HEK293 (cell line): ENCODE data around the gene KIRREL3.

Source experiments
- CTCF ChIP-seq: fragments of 450-650 bp; formaldehyde crosslinking; IDR thresholded peaks from 2 replicates; pipeline ENCODE4 v1.5.1; 2016; ENCODE audit warnings: missing biosample characterization, missing genetic modification characterization
- WT1 ChIP-seq: fragments of 450-650 bp; formaldehyde crosslinking; IDR thresholded peaks from 2 replicates; pipeline ENCODE4 v1.5.1; 2016; ENCODE audit warnings: missing biosample characterization, missing genetic modification characterization
- YY1 ChIP-seq: fragments of 450-650 bp; formaldehyde crosslinking; IDR thresholded peaks from 2 replicates; pipeline ENCODE4 v1.5.1; 2018; ENCODE audit warnings: missing biosample characterization, missing genetic modification characterization
- ZBTB17 ChIP-seq: fragments of 450-650 bp; formaldehyde crosslinking; IDR thresholded peaks from 2 replicates; pipeline ENCODE4 v1.5.1; 2016; ENCODE audit warnings: missing biosample characterization, missing genetic modification characterization
- ZNF426 ChIP-seq: fragments of 450-650 bp; formaldehyde crosslinking; IDR thresholded peaks from 2 replicates; pipeline ENCODE4 v1.5.1; 2017; ENCODE audit warnings: missing biosample characterization, missing genetic modification characterization, mild to moderate bottlenecking, inconsistent platforms, moderate library complexity
- TF ChIP-seq, protein P1 (sequence below): fragments of 450-650 bp; formaldehyde crosslinking; IDR thresholded peaks from 2 replicates; pipeline ENCODE4 v1.5.1; 2016; ENCODE audit warnings: missing biosample characterization, missing genetic modification characterization, low read depth

DNA sequence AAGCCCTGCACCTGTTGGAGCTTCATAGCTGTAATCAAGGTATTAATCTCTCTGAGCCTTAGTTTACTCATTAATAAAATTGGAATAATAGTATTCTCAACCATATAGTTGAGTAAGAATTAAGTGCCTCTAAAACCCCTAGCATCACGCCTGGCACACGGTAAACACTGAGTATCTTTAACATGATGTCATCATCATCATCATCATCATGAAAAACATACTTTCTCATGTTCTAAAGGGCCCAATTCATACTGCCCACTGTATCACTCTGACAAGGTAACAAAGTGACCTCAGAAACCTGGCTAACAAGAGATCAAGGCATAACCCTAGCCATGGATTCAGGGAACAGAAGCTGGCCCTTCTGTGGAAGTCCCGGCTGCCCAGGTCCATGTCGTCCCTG is 58.4 kb downstream of the KIRREL3 start:
- TF ChIP-seq CTCF (tag by site-specific recombination) (no peak), ZBTB17 (tag by site-specific recombination) (no peak), WT1 (no peak), YY1 (tag by site-specific recombination) (no peak), ZNF426 (tag by site-specific recombination) (no peak)
- TF ChIP-seq, protein P1, sequence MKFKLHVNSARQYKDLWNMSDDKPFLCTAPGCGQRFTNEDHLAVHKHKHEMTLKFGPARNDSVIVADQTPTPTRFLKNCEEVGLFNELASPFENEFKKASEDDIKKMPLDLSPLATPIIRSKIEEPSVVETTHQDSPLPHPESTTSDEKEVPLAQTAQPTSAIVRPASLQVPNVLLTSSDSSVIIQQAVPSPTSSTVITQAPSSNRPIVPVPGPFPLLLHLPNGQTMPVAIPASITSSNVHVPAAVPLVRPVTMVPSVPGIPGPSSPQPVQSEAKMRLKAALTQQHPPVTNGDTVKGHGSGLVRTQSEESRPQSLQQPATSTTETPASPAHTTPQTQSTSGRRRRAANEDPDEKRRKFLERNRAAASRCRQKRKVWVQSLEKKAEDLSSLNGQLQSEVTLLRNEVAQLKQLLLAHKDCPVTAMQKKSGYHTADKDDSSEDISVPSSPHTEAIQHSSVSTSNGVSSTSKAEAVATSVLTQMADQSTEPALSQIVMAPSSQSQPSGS = no peak
